Bronchial epithelial cell (primary cell): ENCODE results near the gene OPTC. TPM values are rescaled to one million over a fixed set of nuclear protein-coding genes. Genes with fewer than 3 reads are reported as not detected.

Experiments used
- DNase-seq: peaks from one replicate; pipeline ENCODE4 v3.0.0-alpha.2; 2010; ENCODE audit warnings: low read depth
- FAIRE-seq: peaks from 2 replicates; lab custom pipeline; 2011; peaks lifted over from hg19 to GRCh38; lab: Jason Lieb, UNC
- H3K27me3 ChIP-seq: 2 replicates; pipeline ENCODE4 v1.5.1; 2011; ENCODE audit warnings: low read length; ENCODE audit not compliant: control insufficient read depth, insufficient read depth
- H3K36me3 ChIP-seq: 2 replicates; pipeline ENCODE4 v1.5.1; 2011; ENCODE audit warnings: low read length; ENCODE audit not compliant: control insufficient read depth, insufficient read depth
- H3K4me3 ChIP-seq: 2 replicates; pipeline ENCODE4 v1.5.1; 2011; ENCODE audit warnings: mild to moderate bottlenecking, low read depth, low read length, control low read depth
- CTCF ChIP-seq: IDR thresholded peaks from 2 replicates; pipeline ENCODE4 v1.5.1; 2011; ENCODE audit warnings: mild to moderate bottlenecking, moderate library complexity, low read length, control low read depth, inconsistent platforms; ENCODE audit not compliant: insufficient read depth, severe bottlenecking
- total RNA-seq: library from RNA; depleted of rRNA; stranded (reverse); fragments of >200 nt; gene quantifications from 2 replicates; pipeline ENCODE4 v1.2.1, GENCODE V29; 2014

The OPTC gene
- total RNA-seq, 1 donor from 2014 or later: not detected

- Histone ChIP-seq H3K36me3 (no peaks in the 10 kb centered on the region), H3K4me3 (no peak overlapping the region), H3K27me3 (peaks cover 7% of the 10 kb centered on the region)
- TF ChIP-seq CTCF: no peak
- FAIRE-seq (no peak), DNase-seq (no peak)
Measured at GRCh38 chr1:203478231-203478630, 15.7 kb upstream of the OPTC start.

GRCh38 chr1:203478986-203479385 lies 15.0 kb upstream of the OPTC start:
- no peaks in the 10 kb centered on the region for H3K36me3 ChIP-seq
- H3K27me3 ChIP-seq: peaks cover 7% of the 10 kb centered on the region
- no peak for FAIRE-seq
- DNase-seq: no peak
- no peak for TF ChIP-seq CTCF
- no peak overlapping the region for H3K4me3 ChIP-seq

- peaks cover 7% of the 10 kb centered on the region for H3K27me3 ChIP-seq
- no peak for FAIRE-seq
- H3K4me3 ChIP-seq: no peak overlapping the region
- H3K36me3 ChIP-seq: no peaks in the 10 kb centered on the region
- DNase-seq: no peak
- no peak for TF ChIP-seq CTCF
Measured at GRCh38 chr1:203479646-203480045, 14.3 kb upstream of the OPTC start.

GRCh38 chr1:203480084-203480483 lies 13.9 kb upstream of the OPTC start:
- FAIRE-seq: no peak
- TF ChIP-seq CTCF: no peak
- no peak for DNase-seq
- Histone ChIP-seq H3K27me3 (peaks cover 5% of the 10 kb centered on the region), H3K4me3 (no peak overlapping the region), H3K36me3 (no peaks in the 10 kb centered on the region)

- Histone ChIP-seq H3K4me3 (no peak overlapping the region), H3K36me3 (no peaks in the 10 kb centered on the region), H3K27me3 (peaks cover 5% of the 10 kb centered on the region)
- FAIRE-seq (peak; percentile 52), DNase-seq (peak; percentile 87)
- no peak for TF ChIP-seq CTCF
Measured at GRCh38 chr1:203480525-203481084, 13.3 kb upstream of the OPTC start.

GRCh38 chr1:203481196-203481595 lies 12.8 kb upstream of the OPTC start:
- FAIRE-seq: no peak
- no peak for TF ChIP-seq CTCF
- Histone ChIP-seq H3K36me3 (no peaks in the 10 kb centered on the region), H3K27me3 (peaks cover 5% of the 10 kb centered on the region), H3K4me3 (no peak overlapping the region)
- no peak for DNase-seq
